NT2/D1 (cell line): ENCODE results near the gene ESRRG.

ENCODE experiments used
- DNase-seq: peaks from one replicate; pipeline ENCODE4 v3.0.0-alpha.2; 2011; ENCODE audit warnings: low read depth, low spot score
- H3K27me3 ChIP-seq: 2 replicates; pipeline ENCODE4 v1.6.0; 2011; ENCODE audit warnings: mild to moderate bottlenecking; ENCODE audit not compliant: insufficient read length, insufficient read depth
- H3K36me3 ChIP-seq: 2 replicates; pipeline ENCODE4 v1.6.1; 2011; ENCODE audit warnings: mild to moderate bottlenecking, low read length, mixed read lengths; ENCODE audit not compliant: insufficient read depth, insufficient read length
- H3K4me1 ChIP-seq: 2 replicates; pipeline ENCODE4 v1.5.1; 2011; ENCODE audit not compliant: insufficient read depth, insufficient read length
- H3K4me3 ChIP-seq: 2 replicates; pipeline ENCODE4 v1.5.1; 2011; ENCODE audit warnings: low read depth; ENCODE audit not compliant: insufficient read length
- H3K9ac ChIP-seq: 2 replicates; pipeline ENCODE4 v1.6.0; 2011; ENCODE audit warnings: low read depth; ENCODE audit not compliant: insufficient read length
- H3K9me3 ChIP-seq: 2 replicates; pipeline ENCODE4 v1.5.1; 2011; ENCODE audit warnings: mild to moderate bottlenecking, low read length; ENCODE audit not compliant: insufficient read depth
- SUZ12 ChIP-seq: IDR thresholded peaks from 2 replicates; pipeline ENCODE4 v1.6.1; 2011; ENCODE audit not compliant: insufficient read length, insufficient read depth; ENCODE audit errors: extremely low read depth
- YY1 ChIP-seq: IDR thresholded peaks from 2 replicates; pipeline ENCODE4 v1.6.1; 2011; ENCODE audit not compliant: insufficient read length, insufficient read depth
- ZNF274 ChIP-seq: IDR thresholded peaks from 2 replicates; pipeline ENCODE4 v1.6.1; 2011; ENCODE audit warnings: mild to moderate bottlenecking, low read depth, low read length

The ESRRG gene

DNA sequence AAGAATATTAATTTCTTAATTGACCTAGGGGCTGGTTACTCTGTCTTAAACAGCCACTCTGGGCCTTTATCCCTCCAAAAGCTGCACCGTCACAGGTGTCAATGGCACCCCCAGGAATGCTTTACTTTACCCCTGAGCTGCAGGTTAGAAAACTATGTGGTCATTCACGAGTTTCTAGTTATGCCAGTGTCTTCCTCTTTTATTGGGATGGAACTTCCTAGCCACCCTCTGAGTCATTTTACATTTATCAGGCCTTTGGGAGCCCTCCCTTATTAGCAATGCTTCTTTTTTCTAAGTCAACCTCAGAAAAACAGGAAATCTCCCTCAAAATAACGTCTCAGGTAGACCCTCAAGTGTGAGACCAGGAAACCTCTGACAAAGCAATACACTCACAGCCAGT lies 240.6 kb downstream of the ESRRG start:
- H3K36me3 ChIP-seq = no peaks in the 10 kb centered on the region
- H3K4me3 ChIP-seq = no peak overlapping the region
- no peak for DNase-seq
- TF ChIP-seq ZNF274 (no peak), SUZ12 (no peak), YY1 (no peak)
- H3K27me3 ChIP-seq = no peaks in the 10 kb centered on the region
- H3K9ac ChIP-seq = no peak overlapping the region
- H3K9me3 ChIP-seq = no peaks in the 10 kb centered on the region
- no peaks in the 10 kb centered on the region for H3K4me1 ChIP-seq

DNA sequence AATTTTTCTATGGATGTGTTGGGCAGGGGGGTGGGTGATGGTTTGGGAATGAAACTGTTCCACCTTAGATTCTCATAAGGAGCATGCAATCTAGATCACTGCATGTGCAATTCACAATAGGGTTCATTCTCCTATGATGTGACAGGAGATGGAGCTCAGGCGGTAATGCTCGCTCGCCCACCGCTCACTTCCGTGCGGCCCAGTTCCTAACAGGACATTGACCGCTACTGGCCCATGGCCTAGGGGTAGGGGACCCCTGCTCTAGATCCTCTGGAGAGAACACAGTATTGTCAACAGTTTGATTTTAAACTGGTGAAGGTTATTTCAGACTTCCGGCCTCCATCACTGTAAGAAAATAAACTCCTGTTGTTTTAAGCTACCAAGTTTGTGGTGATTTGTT lies 245.0 kb downstream of the ESRRG start:
- TF ChIP-seq YY1 = no peak
- no peak for TF ChIP-seq ZNF274
- DNase-seq = no peak
- Histone ChIP-seq H3K4me3 (no peak overlapping the region), H3K9ac (no peak overlapping the region), H3K36me3 (no peaks in the 10 kb centered on the region), H3K9me3 (no peaks in the 10 kb centered on the region), H3K4me1 (no peaks in the 10 kb centered on the region), H3K27me3 (no peaks in the 10 kb centered on the region)

DNA sequence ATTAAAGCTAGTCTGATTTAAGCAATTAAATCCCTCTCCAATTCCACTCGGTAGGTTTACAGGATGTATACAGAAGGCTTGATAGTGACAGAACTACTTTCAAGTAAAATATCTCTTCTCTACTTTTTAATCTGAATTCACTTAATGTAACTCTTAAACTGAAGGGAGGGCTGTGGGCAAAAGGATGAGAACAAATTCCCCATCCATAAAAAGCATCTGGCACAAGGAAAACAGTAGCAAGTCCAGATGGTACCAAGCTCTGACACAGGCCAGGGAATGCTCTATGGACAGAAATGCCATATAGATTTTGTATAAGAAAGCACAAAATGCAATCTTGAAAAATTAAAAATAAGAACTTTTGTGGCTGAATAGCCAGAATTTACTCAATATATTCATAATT lies 246.9 kb downstream of the ESRRG start:
- TF ChIP-seq SUZ12 (no peak), ZNF274 (no peak)

DNA sequence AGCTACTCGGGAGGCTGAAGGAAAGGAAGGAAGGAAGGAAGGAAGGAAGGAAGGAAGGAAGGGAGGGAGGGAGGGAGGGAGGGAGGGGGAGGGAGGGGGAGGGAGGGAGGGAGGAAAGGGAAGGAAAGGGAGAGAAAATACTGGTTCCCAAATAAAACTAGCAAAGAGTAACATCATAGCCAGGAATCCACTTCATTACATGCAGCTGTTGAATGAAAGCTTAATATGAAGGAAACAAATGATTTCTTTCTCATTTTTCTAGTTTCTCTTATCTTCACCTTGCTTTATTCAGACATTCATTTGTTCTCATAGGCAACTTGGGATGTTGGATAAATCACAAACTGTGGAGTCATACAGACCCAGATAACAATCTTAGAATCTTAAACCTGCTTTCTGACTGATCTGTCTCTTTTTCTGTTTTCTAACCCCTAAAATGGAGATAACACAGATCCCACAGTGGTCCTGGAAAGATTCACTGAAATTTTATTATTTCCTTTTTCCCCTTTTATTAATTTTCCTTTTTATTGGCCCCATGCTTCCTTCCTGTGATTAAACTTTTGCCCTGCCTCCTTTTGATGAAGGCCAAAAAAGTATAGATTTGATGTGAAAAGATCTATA lies 247.5 kb downstream of the ESRRG start:
- Histone ChIP-seq H3K36me3 (no peaks in the 10 kb centered on the region), H3K4me3 (no peak overlapping the region), H3K4me1 (no peaks in the 10 kb centered on the region), H3K27me3 (no peaks in the 10 kb centered on the region), H3K9me3 (no peaks in the 10 kb centered on the region), H3K9ac (no peak overlapping the region)
- no peak for DNase-seq
- no peak for TF ChIP-seq YY1
- TF ChIP-seq ZNF274 = no peak
- no peak for TF ChIP-seq SUZ12

More for the DNA sequence above, 246.9 kb downstream of the ESRRG start:
- no peaks in the 10 kb centered on the region for H3K4me1 ChIP-seq
- DNase-seq = no peak
- H3K9me3 ChIP-seq = no peaks in the 10 kb centered on the region
- no peaks in the 10 kb centered on the region for H3K27me3 ChIP-seq
- H3K4me3 ChIP-seq = no peak overlapping the region
- H3K9ac ChIP-seq = no peak overlapping the region
- H3K36me3 ChIP-seq = no peaks in the 10 kb centered on the region

- H3K4me1 ChIP-seq = no peaks in the 10 kb centered on the region
- no peaks in the 10 kb centered on the region for H3K27me3 ChIP-seq
- H3K9ac ChIP-seq = no peak overlapping the region
- H3K9me3 ChIP-seq = no peaks in the 10 kb centered on the region
- H3K36me3 ChIP-seq = no peaks in the 10 kb centered on the region
- no peak overlapping the region for H3K4me3 ChIP-seq
- no peak for DNase-seq
- TF ChIP-seq ZNF274 (no peak), YY1 (no peak), SUZ12 (no peak)
These were observed 256.9 kb downstream of the ESRRG start for GRCh38 chr1:216466162-216466801.

DNA sequence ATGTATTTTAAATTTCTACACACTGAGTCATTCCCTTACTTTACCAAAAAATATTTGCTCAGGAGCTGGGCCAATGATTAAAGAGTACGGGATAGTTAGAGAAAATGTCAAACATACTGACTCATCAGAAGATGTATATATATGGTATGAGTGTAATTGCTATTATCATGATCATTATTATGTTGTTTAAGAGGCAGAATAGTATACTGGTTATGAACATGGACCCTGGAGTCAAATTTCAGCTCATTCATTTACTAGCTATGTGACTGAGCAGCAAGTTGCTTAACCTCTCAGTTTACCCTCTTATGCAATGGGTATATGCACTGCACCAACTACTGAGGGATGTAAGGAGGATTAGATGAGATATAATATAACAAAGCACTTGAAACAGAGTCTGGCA lies 258.7 kb downstream of the ESRRG start:
- Histone ChIP-seq H3K4me3 (no peak overlapping the region), H3K27me3 (no peaks in the 10 kb centered on the region), H3K9me3 (no peaks in the 10 kb centered on the region), H3K36me3 (no peaks in the 10 kb centered on the region), H3K9ac (no peak overlapping the region), H3K4me1 (no peaks in the 10 kb centered on the region)
- DNase-seq = no peak
- TF ChIP-seq ZNF274 (no peak), YY1 (no peak), SUZ12 (no peak)

- Histone ChIP-seq H3K9ac (no peak overlapping the region), H3K9me3 (no peaks in the 10 kb centered on the region), H3K36me3 (no peaks in the 10 kb centered on the region), H3K4me1 (no peaks in the 10 kb centered on the region), H3K27me3 (no peaks in the 10 kb centered on the region), H3K4me3 (no peak overlapping the region)
- DNase-seq = no peak
- TF ChIP-seq ZNF274 (no peak), YY1 (no peak)
These were observed 261.0 kb downstream of the ESRRG start for GRCh38 chr1:216462066-216462775.
